ENCODE results near the gene HDAC9.

The HDAC9 gene

GRCh38 chr7:18495412-18496340 lies at the start of gene HDAC9:
TSS of gene HDAC9 (plus strand) at chr7:18495749. CDS start at chr7:18496303, 554 bp downstream.
- DNase-seq, result peak; percentile 65

GRCh38 chr7:18445916-18446520 lies 49.5 kb upstream of the HDAC9 start:
- DNase-seq, result no peak

- DNase-seq, result no peak
These were observed 45.5 kb upstream of the HDAC9 start for GRCh38 chr7:18450019-18450418.

GRCh38 chr7:18455606-18456005 lies 39.9 kb upstream of the HDAC9 start:
- no peak for DNase-seq

GRCh38 chr7:18457832-18458231 lies 37.7 kb upstream of the HDAC9 start:
- DNase-seq, result no peak

- no peak for DNase-seq
These were observed 36.7 kb upstream of the HDAC9 start for GRCh38 chr7:18458830-18459229.

- no peak for DNase-seq
These were observed 35.9 kb upstream of the HDAC9 start for GRCh38 chr7:18459484-18460245.

- no peak for DNase-seq
These were observed 33.6 kb upstream of the HDAC9 start for GRCh38 chr7:18461785-18462467.

GRCh38 chr7:18464830-18465229 lies 30.7 kb upstream of the HDAC9 start:
- no peak for DNase-seq

GRCh38 chr7:18467011-18467410 lies 28.5 kb upstream of the HDAC9 start:
- no peak for DNase-seq

- DNase-seq, result no peak
These were observed 26.8 kb upstream of the HDAC9 start for GRCh38 chr7:18468795-18469194.

GRCh38 chr7:18469316-18469715 lies 26.2 kb upstream of the HDAC9 start:
- no peak for DNase-seq

GRCh38 chr7:18471476-18472160 lies 23.9 kb upstream of the HDAC9 start:
- DNase-seq, result no peak

GRCh38 chr7:18472161-18472483 lies 23.4 kb upstream of the HDAC9 start:
- DNase-seq, result no peak

- no peak for DNase-seq
These were observed 22.4 kb upstream of the HDAC9 start for GRCh38 chr7:18473119-18473518.

- no peak for DNase-seq
These were observed 20.6 kb upstream of the HDAC9 start for GRCh38 chr7:18474944-18475343.

GRCh38 chr7:18475488-18475887 lies 20.1 kb upstream of the HDAC9 start:
- DNase-seq, result no peak

GRCh38 chr7:18481776-18482175 lies 13.8 kb upstream of the HDAC9 start:
- DNase-seq, result no peak

- DNase-seq, result no peak
These were observed 7.5 kb upstream of the HDAC9 start for GRCh38 chr7:18488049-18488448.

GRCh38 chr7:18489624-18490023 lies 5.9 kb upstream of the HDAC9 start:
- no peak for DNase-seq

- no peak for DNase-seq
These were observed 3.7 kb upstream of the HDAC9 start for GRCh38 chr7:18491871-18492270.

- DNase-seq, result no peak
These were observed 1.1 kb upstream of the HDAC9 start for GRCh38 chr7:18494406-18494805.
